Measurements from ENCODE around the gene PPEF2. TPM values are rescaled to one million over a fixed set of nuclear protein-coding genes. Genes with fewer than 3 reads are reported as not detected.

Gene PPEF2
- total RNA-seq, 1 donor from 2014 or later, result not detected

- DNase-seq (ENCODE audit: low read depth), result peak; percentile 22
Observed at GRCh38 chr4:75895744-75896314, 6.4 kb downstream of the PPEF2 start.

DNA sequence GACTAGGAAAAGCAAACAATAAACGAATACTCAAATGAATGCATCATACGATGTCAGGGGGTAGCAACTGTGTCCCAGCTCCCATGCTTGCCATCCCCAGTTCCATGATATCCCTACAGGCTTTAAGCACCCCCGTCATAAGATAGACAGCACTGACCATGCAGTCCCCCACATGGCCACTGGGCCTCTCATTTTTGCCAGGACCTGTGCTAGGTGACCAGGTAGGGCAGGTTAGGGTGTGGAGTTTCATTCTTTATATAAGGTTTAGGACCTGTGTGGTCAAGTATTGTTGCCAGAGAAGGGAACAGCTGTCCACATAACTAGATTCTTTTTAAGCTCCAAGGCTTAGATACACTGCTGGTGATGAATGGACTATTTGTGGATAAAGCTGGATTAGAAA is 9.7 kb downstream of the PPEF2 start:
- no peak for DNase-seq (ENCODE audit: low read depth)

- DNase-seq (ENCODE audit: low read depth), result no peak
Observed at GRCh38 chr4:75891611-75892010, 10.6 kb downstream of the PPEF2 start.

GRCh38 chr4:75889537-75890199 is 12.6 kb downstream of the PPEF2 start:
- DNase-seq (ENCODE audit: low read depth), result no peak

DNA sequence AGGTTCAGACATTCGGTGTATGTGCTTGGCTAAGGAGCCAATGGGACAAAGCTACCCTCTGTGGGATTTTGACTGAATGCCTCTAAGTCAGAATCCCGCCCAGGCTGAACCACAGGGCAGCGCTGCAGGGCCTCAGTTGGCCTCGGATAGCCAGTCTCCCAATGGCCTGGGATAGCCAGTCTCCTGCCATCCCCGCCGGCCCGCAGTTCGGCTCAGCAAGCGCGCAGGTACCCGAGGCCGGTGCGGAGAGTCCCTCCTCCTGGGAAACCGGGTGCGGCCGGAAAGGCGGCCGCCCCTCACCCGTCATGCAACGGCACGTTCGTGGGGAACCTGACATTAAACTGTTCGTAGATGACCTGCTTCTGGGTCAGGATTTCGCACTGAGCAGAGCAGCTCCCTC is 16.1 kb downstream of the PPEF2 start:
- DNase-seq (ENCODE audit: low read depth), result no peak

DNA sequence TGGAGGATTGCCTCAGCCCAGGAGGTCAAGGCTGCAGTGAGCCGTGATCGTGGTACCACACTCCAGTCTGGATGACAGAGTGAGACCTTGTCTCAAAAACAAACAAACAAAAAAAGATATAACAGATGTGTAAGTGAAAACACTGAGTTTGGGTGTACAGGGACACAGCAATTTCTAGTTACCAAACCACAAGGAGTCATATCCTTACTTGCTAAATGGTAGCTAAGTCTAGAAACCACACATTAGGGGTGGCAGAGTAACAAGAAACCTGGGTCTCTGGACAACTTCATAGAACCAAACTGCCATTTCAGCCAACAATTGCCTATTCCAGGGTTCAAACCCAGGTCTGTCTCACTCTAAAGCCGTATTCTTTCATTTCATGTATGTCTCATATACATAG is 20.8 kb downstream of the PPEF2 start:
- no peak for DNase-seq (ENCODE audit: low read depth)

- no peak for DNase-seq (ENCODE audit: low read depth)
Observed at GRCh38 chr4:75880278-75880677, 22.0 kb downstream of the PPEF2 start.

GRCh38 chr4:75878246-75878756 is 24.0 kb downstream of the PPEF2 start:
- DNase-seq (ENCODE audit: low read depth), result no peak

DNA sequence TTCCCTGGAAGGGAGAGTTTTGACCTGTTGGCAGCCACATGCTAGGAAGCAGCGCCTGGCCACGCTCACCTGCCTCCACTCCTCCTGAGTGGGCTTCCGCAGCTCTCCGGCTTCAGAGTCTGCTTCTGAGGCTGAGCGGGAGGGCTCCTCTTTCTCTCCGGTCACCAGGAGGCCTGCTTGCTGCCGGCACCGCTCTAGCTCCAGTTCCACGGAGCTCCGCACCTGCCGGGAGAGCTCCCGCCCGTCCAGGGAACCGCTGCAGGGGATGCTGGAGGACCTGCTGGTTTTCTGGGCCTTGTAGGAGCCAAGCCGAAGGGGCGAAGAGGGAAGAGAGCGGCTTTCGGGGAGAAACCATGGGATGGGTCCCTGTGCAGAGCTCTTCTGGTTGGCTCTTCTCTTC is 26.0 kb downstream of the PPEF2 start:
- no peak for DNase-seq (ENCODE audit: low read depth)

DNA sequence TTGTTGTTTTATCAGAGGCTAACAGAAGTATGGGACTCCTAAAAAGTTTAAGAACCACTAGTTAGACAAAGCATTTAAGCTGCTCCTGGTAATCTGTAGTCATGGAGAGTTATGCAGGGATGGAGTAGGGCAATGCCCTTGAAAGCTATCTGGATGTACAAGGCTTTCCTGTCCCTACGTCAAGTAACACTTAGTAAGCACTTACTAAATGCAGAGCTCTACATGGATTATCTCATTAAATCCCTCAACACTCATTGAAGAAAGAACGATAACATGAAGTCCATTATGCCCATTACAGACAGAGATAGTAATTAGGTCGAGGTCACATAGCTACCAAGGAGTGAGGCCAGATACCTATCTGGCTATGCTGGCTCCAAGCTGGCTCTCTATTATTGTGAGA is 33.2 kb downstream of the PPEF2 start:
- no peak for DNase-seq (ENCODE audit: low read depth)

GRCh38 chr4:75867130-75867529 is 35.1 kb downstream of the PPEF2 start:
- peak; percentile 86 for DNase-seq (ENCODE audit: low read depth)

- no peak for DNase-seq (ENCODE audit: low read depth)
Observed at GRCh38 chr4:75860606-75861005, 41.6 kb downstream of the PPEF2 start.

GRCh38 chr4:75858721-75859120 is 43.5 kb downstream of the PPEF2 start:
- no peak for DNase-seq (ENCODE audit: low read depth)

- DNase-seq (ENCODE audit: low read depth), result no peak
Observed at GRCh38 chr4:75849461-75849860, 52.8 kb downstream of the PPEF2 start.

DNA sequence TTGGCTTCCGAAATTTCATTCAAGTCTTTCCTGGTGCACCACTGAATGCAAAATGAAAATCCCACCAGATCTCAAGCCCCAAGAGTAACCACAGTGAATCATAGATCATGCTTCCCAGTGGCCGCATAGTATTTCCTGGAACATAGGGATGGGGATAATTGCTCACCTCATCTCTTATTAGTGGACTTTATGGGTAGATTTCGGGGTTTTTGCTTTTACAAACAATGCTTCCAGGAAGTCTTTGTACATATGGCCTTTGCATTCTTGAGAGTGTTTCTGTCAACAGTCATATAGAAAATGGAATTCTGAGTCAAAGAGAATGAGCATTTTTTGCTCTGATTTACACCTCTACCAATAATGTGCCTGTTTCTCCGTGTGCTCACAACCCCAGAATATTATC is 53.4 kb downstream of the PPEF2 start:
- DNase-seq (ENCODE audit: low read depth), result no peak

DNA sequence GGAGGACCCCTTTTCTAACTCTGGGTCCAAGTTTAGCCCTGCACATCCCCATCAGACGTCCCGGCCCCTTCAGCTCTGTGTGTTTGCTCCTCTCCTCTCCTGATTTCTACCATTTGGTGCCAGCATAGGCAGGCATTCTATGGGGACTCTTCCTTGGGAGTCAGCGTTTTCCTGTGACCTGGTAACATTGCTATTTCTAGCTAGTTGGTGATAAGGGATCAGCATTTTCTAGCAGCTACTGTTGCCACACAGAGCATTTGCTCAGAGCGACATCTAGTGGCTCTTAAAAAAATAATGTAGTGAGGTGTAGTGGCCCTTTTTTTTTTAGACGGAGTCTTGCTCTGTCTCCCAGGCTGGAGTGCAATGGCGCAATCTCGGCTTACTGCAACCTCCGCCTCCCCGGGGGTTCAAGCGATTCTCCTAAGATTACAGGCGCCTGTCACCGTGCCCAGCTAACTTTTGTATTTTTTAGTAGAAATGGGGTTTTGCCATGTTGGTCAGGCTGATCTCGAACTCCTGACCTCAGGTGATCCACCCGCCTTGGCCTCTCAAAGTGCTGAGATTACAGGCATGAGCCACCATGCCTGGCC is 54.0 kb downstream of the PPEF2 start:
- peak; percentile 91 for DNase-seq (ENCODE audit: low read depth)

GRCh38 chr4:75845992-75846391 is 56.3 kb downstream of the PPEF2 start:
- DNase-seq (ENCODE audit: low read depth), result no peak

DNA sequence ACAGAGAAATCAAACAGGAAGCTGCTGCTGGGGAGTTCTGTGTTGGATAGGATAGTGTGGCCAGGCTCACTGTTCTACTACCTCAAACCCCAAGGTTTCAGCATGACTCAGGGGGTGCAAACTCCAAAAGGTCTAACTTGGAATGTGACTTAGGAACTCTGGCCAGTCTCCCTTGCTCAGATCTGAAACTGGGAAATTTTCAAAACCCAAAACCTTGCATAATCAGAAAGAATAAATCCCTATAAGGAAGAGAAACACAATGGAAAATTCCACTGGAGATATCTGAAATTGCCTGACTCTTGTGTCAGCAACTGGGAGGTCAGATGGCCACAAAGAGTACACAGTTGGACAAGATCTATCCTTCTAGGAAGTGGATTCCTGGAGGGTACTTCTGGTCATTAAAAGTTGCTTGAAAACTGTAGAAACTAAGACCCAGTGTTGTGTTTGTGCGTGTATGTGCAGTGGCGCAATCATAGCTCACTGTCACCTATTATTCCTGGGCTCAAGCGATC is 58.0 kb downstream of the PPEF2 start:
- peak; percentile 98 for DNase-seq (ENCODE audit: low read depth)

GRCh38 chr4:75843596-75843995 is 58.7 kb downstream of the PPEF2 start:
- DNase-seq (ENCODE audit: low read depth), result no peak

GRCh38 chr4:75841641-75842520 is 60.4 kb downstream of the PPEF2 start:
- DNase-seq (ENCODE audit: low read depth), result peak; percentile 89

DNA sequence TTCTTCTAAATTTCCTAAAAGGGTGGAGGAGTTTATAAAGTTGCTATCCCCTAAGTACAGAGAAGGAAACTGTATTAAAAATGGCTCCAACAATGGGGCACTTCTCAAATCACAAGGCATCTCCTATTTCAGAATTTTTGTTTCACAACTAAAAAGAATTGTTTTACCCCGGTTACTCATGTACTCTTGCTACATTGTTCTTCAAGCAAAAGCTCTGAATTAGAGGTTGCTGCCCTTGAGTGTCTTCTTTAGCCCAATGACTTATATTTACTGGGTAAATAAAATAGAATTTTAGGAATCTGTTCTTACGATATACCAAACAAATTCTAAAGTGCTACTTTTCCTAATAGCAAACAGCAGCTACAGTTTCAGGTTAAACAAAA is 67.5 kb downstream of the PPEF2 start:
- DNase-seq (ENCODE audit: low read depth), result peak; percentile 43

DNA sequence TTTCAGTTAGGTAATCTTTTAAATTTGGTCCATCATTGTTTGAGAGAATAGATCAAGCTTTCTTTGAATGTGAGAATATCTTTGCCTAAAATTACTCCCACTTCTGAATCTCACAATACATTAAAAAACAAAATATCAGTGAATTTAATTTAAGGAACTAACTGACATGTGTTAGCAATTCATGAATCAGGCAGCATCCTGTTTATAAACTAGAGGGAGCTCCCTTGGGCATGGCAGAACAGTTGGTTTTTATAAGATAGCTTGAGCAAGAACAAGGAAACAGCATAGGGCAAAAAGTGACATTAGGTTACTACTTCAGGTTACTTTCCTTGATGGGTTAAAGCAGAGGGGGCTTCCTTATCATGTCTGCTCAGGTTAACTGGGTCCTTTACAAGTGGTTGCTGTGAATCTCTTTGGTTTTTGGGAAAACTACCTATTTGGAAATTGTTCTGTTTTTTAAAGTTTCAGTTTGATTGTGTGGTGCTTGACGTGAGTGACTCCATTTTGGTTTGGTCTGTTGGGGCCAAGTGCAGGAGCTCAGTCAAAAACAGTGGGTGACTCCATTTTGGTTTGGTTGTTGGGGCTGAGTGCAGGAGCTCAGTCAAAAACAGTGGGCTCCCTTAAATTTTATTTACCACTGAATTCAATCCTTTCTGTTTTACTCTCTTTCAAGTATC is 68.0 kb downstream of the PPEF2 start:
- DNase-seq (ENCODE audit: low read depth), result no peak
